Endometrial microvascular endothelial cells (primary cell): ENCODE measurements around the gene DMRT1. TPM values are rescaled to one million over a fixed set of nuclear protein-coding genes. Genes with fewer than 3 reads are reported as not detected.

Source experiments
- in situ Hi-C: cut with HindIII; loops from 2 replicates; pipeline ENCODE4 v1.10.0; 2017; ENCODE audit warnings: low sequenced_read_pairs, low pct_unique_long_range_greater_than_20kb; ENCODE audit errors: inconsistent ontology term
- total RNA-seq: library from RNA; depleted of rRNA; stranded (reverse); fragments of >200 nt; gene quantifications from one replicate; pipeline ENCODE4 v1.2.3, GENCODE V29; 2015; ENCODE audit errors: inconsistent ontology term

DMRT1 gene
- total RNA-seq, 1 donor from 2014 or later = 0.28 TPM

- in situ Hi-C loops = no loop called here
These were observed 124.0 kb downstream of the DMRT1 start for GRCh38 chr9:965497-965896.

- in situ Hi-C loops = no loop called here
These were observed 125.4 kb downstream of the DMRT1 start for GRCh38 chr9:966870-967269.

- in situ Hi-C loops = no loop called here
These were observed 125.9 kb downstream of the DMRT1 start for GRCh38 chr9:967436-967835.

- in situ Hi-C loops = no loop called here
These were observed 126.6 kb downstream of the DMRT1 start for GRCh38 chr9:967903-968641.

GRCh38 chr9:969310-970150 is 128.0 kb downstream of the DMRT1 start:
- in situ Hi-C loops = no loop called here

GRCh38 chr9:970151-970996 is 128.9 kb downstream of the DMRT1 start:
- in situ Hi-C loops = no loop called here

- in situ Hi-C loops = no loop called here
These were observed 130.5 kb downstream of the DMRT1 start for GRCh38 chr9:971901-972500.

GRCh38 chr9:972501-973294 is 131.2 kb downstream of the DMRT1 start:
- in situ Hi-C loops = no loop called here

- in situ Hi-C loops = no loop called here
These were observed 131.9 kb downstream of the DMRT1 start for GRCh38 chr9:973295-973834.

- in situ Hi-C loops = no loop called here
These were observed 132.8 kb downstream of the DMRT1 start for GRCh38 chr9:974031-974995.

GRCh38 chr9:974996-975739 is 133.7 kb downstream of the DMRT1 start:
- in situ Hi-C loops = no loop called here

GRCh38 chr9:975740-976257 is 134.3 kb downstream of the DMRT1 start:
- in situ Hi-C loops = no loop called here

GRCh38 chr9:976258-976942 is 134.9 kb downstream of the DMRT1 start, which contains the start of gene DMRT3:
Gene DMRT3 (plus strand): TSS chr9:976655. CDS start chr9:977002, 347 bp downstream.
- in situ Hi-C loops = no loop called here

- in situ Hi-C loops = no loop called here
These were observed 135.7 kb downstream of the DMRT1 start for GRCh38 chr9:976943-977837.
